ENCODE measurements around the gene NTRK2.

DNA sequence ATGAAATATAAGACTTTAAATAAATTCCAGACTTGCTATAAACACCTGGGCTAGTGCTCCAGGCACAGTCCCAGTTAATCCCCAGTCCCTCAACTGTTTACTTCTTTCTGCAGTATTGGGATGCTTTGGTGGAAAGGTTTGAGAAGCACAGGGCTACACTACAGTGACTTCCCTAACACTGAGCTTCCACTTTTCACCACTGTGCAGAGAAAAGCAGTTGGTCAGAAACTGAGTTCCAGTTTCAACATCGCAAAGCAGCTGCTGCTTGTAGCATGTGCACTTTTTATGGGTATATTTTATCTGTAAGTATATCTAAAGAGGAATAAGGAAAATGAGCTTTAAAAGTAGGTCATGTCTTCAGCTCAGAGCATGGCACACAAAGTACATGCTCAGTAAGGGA, 339.7 kb downstream of the NTRK2 start:
- TF ChIP-seq, protein P1, sequence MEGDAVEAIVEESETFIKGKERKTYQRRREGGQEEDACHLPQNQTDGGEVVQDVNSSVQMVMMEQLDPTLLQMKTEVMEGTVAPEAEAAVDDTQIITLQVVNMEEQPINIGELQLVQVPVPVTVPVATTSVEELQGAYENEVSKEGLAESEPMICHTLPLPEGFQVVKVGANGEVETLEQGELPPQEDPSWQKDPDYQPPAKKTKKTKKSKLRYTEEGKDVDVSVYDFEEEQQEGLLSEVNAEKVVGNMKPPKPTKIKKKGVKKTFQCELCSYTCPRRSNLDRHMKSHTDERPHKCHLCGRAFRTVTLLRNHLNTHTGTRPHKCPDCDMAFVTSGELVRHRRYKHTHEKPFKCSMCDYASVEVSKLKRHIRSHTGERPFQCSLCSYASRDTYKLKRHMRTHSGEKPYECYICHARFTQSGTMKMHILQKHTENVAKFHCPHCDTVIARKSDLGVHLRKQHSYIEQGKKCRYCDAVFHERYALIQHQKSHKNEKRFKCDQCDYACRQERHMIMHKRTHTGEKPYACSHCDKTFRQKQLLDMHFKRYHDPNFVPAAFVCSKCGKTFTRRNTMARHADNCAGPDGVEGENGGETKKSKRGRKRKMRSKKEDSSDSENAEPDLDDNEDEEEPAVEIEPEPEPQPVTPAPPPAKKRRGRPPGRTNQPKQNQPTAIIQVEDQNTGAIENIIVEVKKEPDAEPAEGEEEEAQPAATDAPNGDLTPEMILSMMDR (optimal IDR thresholded peaks at IDR 0.05 in 1 of 3, IDR thresholded peaks at IDR 0.05 in 1 of 3, conservative IDR thresholded peaks at IDR 0.05 in 1 of 3; ENCODE audit: extremely low read depth in 1 of 3, insufficient read depth in 2 of 3, low read length in 3 of 3) = no peak
- no peak for TF ChIP-seq EZH2 (IDR thresholded peaks at IDR 0.05; ENCODE audit: low read length)
